Esophagus mucosa (tissue), 1 donor: ENCODE measurements around the gene P4HTM. TPM values are rescaled to one million over a fixed set of nuclear protein-coding genes. Genes with fewer than 3 reads are reported as not detected.
"Not testable (repeated sequence)": the region's sequence is repeated elsewhere in the genome, so short reads cannot be mapped to it uniquely, and the experiment has no call there.

Experiments used
- ATAC-seq: fragments of 200-7000 bp; cut with Tn5 transposase; one replicate; pipeline ENCODE4 v1.9.1; 2020
- total RNA-seq: library from RNA; stranded (reverse); gene quantifications from one replicate; pipeline ENCODE4 v1.2.4, GENCODE V29; 2023
- donor health status: DM: yes; HTN: yes; CAD: no.

P4HTM gene
- total RNA-seq, 1 donor from 2014 or later: 8.4 TPM

DNA sequence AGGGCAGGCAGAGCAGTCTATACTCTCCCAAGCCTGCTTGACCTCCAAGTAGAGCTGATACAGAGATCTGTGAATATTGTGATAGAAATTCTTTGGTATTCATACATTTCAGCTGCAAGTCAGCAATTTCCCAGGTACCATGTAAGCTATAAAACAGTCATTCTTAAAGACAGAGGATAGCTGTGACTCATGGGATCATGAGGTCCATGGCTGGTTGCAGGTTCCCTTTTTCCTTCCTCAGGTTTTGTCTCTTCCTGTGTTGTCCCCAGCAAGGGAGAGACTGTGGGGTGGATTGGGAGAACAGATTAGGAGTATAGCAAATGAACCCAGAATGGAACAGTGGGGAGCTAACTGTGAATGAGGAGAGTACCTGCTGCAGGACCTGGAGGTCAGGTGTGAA lies 5.4 kb upstream of the P4HTM start:
- no peak for ATAC-seq

DNA sequence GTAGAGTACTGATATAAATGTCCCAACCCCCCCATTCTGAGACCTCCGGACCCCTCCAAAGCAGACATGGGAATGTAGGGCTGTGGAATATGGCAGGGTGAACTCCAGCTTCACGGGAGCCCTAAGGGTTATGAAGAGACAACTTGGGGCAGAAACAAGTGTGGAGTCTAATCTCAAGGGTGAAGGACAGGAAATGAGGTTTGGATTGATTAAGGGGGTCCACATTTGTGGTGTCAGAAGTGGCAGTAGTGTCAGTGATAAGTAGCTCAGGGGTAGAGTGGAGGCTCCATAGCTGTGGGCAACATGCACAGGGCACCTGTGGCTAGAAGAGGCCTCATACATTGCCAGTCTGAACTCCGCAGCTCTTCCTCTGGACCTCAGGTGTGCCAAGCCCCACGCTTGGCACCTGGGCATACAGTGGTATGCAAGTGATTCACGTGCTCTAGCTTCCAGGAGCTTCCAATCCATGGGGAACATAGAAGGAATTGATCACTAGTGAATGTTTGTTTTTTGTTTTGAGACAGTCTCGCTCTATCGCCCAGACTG lies 4.1 kb upstream of the P4HTM start:
- ATAC-seq: no peak

DNA sequence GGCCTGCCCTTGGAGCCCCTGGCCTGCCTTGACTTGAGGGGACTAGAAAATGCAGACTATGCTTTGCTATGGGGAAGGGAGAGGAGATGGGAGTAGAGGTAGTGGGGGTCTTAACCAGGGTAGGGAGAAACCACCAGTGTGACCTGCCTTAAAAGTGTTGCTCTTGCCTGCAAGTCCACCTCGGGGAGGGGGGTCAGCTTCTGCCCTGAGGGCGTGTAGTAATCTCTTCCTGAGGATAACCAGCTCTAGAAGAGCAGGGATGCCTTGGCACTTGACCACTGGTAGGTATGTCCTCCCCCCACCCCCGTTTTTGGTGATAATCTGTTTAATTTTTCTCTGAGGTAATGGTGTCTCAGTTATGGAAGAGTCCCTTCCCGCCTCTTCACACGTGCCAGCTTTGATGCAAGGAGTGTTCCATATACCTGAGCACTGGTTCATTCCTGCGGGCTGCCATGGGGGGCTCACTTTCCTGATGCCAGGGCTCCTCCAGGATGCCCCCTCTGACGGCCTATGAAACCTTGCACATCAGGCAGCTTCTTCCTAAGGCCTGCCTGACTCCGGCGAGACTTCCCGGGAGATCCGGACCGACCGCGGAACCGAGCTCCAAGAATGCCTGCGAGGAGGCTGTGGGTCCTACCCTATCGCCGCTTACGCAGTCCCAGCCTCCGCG lies 780 bp upstream of the P4HTM start:
- ATAC-seq: no peak

DNA sequence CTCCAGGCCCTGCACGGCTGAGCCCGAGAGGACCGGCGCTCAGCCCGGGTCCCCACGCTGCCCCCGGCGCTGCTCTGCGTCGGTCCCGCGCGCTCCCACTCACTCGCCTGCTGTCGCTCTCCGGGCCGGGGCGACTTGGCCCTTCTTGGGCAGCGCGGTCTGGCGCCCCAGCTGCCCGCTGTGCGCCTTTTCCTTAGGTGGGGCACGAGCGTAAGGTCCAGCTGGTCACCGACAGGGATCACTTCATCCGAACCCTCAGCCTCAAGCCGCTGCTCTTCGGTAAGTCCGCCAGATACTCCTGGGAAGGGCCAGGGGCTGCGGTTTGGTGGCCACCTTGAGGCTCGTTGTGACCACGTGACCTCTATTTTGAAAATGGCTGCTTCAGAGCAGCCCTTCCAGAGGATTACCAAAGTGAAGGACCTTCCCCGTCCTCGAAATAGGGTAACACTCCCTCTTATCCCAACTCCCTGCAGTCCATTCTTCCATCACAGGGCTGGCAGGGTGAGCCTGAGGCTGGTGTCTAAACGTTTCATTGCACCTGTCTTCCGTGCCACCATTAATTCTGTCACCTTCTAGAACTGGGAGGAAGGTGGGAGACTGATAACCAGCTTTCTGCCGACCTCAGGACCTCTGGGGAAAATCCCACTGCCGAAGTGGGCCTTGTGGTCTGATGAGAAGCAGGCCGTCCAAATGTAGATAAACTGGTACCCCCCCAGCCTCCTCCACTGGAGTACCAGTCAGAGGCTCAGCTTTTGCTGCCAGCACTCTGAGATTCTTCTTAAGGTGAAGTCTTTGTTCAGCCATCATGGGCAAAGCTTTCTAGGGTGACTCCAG lies 812 bp downstream of the P4HTM start:
- peak; percentile 3 for ATAC-seq

DNA sequence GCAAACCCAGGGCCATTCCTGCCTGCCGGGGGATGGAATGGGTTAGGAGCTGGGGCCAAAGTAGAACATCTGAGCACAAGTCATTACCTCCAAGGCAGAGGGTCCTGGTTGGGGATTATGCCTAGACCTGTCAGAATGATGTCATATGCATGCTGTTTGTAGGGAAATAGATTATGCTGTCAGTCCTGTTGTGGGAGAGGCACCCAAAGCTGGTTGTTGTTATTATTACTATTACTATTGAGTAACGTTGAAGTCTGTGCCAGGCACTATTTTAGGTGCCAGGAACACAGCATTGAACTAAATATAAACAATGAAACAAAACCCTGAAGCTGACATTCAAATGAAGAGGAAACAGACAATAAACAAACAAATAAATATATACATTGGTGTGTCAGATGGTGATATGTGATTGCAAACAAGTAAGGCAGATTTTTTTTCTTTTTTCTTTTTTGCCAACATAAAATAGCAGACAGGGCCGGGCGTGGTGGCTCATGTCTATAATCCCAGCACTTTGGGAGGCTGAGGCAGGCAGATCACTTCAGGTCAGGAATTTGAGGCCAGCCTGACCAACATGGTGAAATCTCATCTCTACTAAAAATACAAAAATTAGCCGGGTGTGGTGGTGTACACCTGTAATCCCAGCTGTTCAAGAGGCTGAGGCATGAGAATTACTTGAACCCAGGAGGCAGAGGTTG lies 2.0 kb downstream of the P4HTM start:
- ATAC-seq: no peak

DNA sequence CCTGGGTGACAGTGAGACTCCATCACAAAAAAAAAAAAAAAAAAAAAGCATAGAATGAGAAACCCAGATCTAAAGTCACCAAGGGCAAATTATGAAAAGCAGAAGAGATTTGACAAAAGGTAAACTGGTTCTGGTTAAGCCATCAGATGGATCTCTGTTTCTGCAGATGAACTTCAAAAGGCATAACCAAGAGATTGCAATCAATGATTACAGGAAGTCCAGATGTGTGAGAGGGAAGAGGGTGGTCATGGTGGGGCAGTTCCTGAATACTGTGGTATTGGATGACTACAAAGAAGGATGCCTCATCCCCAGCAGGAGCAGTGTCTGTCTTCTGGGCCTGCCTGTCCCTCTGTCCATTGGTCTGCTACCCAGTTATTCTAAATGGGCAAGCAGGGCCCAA lies 3.8 kb downstream of the P4HTM start:
- no peak for ATAC-seq

DNA sequence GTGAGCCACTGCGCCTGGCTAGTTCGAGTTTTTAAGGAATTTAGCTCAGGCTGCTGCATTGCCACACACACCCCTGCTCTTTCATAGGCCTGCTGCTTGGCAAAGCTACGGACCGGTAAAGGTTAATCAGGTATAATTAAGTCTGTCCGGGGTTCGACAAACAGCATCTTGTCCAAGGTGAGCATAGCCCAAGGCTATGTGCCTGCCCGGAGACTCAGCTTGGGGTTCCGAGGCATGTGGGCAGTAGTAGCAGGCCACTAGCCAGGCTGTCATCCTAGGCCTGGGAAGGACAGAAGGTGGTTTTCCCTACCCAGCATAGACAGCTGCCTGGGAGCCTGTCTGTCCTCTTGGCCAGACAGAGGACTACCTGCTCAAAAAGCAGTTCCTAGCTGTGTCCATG lies 6.6 kb downstream of the P4HTM start:
- ATAC-seq: no peak

DNA sequence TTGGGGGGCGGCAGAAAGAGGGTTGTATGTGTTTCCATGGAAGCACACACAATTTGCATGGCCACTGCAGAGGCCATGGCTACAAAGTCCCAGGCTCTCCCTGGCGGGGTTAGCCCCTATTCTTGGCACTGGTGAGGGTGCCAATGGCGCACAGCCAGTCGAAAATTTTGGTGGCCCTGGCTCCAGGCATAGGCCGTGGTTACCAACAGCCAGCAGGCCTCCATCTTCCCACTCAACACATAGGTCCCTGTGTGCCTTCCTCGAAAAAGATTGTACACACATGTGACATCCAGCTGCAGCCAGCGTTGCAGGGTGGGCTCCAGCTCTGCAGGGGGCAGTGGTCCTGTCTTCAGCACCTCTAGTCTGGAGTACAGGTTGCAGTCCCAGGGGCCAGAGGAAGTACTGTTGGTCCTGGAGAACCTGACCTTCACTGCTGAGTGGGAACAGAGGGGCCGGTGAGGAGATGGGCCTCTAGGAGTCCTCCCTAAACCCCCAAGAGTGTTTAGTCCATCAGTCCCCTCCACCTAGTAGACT lies 7.1 kb downstream of the P4HTM start:
- no peak for ATAC-seq

DNA sequence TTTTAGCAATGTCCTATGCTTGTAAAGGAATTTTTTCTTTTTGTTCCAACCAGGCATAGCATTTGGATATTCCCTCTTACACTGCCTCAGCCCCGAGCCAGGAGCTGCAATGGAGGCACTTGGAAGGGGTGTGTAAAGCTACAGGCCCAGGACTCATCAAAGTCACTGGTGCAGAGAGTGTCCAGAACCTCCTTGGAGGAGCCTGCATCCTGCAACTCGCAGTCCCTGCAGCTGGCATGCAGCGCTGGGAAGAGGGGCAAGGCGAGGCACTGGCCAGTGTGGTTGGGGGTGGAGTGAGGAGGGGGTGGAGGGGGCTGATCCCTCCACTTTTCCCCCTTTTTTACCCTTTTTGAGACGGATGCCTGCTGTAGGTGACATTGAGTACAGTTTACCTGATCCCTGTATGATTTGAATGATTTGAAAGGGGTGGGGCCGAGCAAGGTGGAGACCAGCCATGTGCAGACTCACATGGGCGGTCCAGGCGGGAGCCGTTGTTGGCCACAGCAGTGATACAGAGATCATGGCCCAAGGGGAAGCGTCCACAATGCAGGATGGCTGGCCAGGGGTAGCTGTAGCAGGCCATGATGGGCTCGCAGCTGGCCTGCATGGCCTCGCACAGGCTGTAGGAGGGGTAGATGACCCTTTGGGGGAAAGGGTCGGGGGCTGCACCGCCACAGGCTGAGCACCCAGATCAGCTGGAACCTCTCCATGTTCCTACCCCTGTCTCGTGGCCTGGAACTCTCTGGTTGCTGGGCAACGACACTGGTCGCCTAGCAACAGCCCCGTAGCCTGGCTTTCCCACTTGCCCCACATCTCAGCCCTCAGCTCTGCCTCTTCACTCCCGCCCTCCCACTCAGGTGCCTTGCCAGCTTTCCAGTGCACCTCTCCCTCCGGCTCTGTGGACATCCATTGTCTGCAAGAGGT lies 7.9 kb downstream of the P4HTM start:
- ATAC-seq: no peak

DNA sequence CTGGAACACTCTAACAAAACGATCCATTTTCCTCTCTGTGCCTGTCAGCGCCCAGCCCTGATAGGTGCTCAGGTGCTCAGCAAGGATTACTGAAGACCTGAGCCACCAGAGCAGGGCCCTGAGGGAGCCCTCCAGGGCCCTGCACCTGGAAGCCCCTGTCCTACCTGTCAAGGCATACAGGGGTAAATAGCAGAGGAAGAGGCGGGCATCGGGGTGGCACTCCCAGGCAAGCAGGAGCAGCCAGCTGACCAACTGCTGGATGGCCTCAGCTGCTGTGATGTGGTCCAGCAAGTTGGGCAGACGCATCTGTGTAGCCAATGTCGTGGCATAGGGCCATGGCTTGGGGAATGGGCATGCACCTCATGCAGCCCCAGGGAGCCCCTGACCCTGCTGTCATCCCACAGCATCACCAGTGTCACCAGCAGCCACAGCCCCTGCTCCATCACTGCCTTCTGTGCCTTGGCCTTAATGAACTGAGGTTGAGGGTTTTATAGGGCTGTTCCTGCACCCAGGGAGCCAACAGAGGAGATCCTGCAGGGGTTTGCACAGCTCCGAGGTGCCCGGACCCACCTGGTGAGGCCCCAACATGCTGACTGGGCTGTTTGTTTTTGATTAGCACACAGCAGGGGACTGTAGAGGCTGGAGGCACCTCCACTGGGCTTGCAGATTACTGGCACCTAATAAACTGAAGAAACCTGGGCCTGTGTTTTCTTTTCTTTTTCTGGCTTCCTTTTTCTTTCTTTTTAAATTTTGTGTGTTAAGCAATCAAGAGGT lies 9.2 kb downstream of the P4HTM start:
- ATAC-seq: no peak

DNA sequence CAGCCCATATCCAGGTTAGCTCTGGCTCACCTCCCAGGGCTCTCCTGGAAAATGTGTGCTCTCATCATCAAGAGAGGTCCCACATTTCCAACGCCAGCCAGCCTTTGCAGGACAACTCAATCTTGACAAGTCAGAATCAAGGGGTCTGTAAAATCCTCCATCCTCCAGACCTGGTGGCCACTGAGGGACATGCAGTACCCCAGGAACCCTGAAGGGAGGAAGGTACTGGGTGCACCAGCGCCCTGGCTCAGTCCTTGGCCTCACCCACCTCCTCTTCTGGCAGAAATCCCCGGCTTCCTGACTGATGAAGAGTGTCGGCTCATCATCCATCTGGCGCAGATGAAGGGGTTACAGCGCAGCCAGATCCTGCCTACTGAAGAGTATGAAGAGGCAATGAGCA lies 11.1 kb downstream of the P4HTM start:
- no peak for ATAC-seq

DNA sequence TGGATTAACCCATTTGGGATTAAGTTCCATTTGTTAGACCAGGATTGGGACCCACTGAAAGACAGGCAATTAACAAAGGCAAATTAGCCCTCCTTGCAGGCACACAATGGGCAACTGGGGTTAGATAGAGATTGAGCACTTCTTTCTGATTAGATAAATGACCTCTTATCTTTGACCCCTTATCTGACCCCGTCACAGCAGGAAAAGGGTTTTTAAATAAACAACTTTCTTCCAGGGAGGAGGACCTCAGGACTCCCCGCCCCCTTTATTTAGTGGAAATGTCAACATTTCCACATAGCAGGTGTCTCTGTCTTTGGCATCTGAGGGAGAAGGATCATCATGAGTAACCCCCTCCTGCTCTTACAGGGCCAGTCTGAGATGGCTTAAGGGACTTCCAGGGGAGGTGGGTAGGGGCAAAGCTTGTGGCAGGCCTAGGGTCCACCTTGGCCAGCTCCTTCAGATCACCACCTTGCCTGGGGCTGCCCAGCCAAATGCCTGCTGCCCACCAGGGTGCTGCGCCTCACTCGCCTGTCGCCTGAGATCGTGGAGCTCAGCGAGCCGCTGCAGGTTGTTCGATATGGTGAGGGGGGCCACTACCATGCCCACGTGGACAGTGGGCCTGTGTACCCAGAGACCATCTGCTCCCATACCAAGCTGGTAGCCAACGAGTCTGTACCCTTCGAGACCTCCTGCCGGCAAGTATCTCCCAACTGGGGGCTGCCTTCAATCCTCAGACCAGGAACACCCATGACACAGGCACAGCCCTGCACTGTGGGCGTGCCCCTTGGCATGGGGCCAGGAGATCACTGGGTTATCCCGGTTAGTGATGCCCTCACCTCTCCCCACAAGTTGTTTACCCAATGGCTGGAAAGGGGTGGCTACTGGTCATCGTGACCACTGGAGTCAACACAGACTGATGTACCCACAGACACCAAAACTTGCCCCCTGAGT lies 14.6 kb downstream of the P4HTM start:
- no peak for ATAC-seq

DNA sequence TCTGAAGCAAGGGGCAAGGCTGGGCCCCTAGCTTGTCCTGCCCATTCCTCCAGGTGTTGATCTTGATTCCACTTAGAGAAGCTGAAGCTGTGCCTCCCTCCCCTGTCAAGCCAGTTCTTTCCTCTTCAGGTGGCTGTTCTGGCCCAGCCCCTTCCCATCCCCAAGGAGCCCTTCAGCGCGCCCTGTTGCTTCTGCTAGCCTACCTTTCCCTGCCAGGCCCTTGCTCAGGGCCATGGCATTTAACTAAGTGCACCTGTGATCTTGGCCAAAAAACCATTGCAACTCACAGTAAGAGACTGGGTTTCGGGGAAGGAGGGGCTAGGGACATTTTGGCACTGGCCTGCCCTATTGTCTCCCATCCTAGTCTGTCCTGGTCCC lies 15.3 kb downstream of the P4HTM start:
- no peak for ATAC-seq

DNA sequence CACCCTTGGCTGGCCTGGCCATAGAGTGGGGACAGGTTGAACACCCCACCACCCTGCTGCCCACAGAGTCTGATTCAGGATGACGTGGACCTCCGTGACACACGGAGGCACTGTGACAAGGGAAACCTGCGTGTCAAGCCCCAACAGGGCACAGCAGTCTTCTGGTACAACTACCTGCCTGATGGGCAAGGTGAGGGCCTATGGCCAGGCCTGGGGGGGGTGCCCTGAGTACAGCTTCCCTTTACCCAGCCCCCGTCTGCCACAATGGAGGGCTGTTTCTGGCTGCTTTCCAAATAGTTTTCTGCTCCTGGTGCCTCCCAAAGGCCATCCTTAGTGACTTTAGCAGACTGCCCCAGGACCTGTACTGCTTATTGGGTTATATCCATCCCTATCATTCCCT lies 16.0 kb downstream of the P4HTM start:
- no peak for ATAC-seq

DNA sequence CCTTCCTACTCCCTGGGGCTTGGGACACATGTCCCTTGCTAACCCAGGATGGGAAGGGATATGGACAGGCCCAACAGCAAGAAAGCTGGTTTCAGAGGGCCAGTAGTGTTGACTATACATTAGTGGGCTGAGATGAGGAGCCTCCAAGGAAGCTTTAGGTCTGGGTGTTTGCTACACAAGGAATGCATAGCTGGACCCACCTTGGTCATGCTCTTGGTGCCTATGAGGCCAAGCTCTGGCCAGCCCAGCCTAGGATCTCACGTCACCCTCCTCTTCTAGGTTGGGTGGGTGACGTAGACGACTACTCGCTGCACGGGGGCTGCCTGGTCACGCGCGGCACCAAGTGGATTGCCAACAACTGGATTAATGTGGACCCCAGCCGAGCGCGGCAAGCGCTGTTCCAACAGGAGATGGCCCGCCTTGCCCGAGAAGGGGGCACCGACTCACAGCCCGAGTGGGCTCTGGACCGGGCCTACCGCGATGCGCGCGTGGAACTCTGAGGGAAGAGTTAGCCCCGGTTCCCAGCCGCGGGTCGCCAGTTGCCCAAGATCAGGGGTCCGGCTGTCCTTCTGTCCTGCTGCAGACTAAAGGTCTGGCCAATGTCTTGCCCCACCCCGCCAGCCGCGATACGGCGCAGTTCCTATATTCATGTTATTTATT lies 16.5 kb downstream of the P4HTM start:
- no peak for ATAC-seq

DNA sequence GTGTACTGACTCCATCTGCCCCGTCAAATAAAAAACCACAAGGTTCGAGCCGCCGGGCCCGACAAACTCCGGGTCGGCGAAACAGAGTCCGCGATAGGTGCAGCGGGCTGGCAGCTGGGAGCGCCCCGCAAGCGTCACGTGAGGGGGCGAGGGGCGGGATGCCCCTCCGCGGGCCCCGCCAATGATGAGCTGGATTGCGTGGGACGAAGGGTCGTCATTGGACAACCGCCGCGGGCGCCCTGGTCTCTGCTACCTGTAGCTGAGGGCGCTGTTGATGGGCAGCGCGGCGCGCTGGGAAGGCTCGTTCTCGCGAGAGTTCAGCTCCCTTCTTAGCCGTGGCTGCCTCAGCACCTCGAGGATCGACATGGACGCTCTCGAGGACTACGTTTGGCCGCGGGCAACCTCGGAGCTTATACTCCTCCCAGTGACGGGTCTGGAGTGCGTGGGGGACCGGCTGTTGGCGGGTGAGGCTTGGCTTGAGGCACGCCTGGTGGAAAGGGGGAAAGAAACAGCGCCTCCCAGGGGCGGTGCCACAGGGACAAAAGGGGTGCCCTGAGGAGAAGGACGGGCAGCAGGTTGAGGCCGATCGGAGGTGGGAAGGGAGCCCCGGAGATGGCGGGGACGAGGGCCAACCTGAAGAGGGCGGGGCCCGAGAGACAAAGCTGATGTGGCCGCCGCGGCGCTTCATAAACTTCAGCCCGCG lies 17.2 kb downstream of the P4HTM start, which contains the start of gene WDR6:
TSS of gene WDR6 (plus strand) at position 324 of the 703 bp plus-strand sequence. CDS start at position 365, 41 bp downstream.
- peak; percentile 84 for ATAC-seq

DNA sequence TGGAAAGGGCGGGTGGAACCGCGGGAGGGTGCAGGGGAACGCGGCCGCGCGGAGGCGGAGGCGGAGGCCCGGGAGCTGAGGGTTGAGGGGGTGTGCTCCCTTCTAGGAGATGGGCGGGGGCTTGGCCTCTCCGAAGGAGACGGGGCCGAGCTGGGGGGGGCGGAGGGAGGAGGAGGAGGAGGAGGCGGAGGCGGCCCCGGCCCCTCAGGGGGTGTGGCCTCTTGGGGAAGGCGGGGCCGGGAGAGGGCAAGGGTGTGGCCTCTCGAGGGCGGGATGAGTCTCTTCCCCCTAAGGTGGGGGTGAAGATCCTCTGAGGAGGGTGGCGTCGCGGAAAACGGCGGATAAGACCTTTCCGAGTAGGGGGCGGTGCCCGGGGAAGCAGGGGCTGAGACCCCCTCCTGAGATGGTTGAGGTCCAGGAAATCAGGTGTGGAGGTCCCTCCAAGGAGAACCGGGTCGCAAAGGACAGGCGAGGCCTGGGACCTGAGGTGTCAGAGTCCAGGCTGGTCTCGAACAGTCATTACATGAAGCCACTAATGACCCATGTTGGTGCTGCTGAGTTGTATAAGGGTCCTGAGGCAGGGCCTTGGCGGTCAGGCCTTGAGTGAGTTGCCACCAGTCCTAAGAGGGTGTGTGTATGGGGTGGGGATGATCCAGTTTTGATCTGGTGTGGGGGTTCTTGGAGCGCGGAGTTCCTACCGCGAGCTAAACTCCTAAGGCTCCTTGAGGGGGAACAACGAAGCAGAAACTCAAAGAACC lies 17.9 kb downstream of the P4HTM start:
- ATAC-seq: peak; percentile 88

DNA sequence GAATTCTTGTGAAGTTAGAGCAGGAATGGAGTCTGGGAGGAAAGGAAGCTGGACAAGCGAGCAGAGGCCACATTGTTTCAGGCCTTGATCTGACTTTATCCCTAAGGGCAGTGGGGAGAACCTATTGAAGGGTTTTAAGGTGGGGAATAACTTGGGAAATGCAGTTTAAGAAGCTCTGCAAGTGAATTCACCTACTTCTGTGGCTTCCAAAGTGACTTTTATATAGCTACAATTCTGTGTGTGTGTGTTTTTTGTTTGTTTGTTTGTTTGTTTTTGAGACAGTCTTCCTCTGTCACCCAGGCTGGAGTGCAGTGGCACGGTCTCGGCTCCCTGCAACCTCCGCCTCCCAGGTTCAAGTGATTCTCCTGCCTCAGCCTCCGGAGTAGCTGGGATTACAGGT lies 18.6 kb downstream of the P4HTM start:
- ATAC-seq: not testable (repeated sequence)
